Neuronal stem cell (in vitro differentiated cells): ENCODE results near the gene VARS2.
A peak's percentile ranks its signal among the peaks of the same experiment; 100 is the strongest.

ENCODE experiments used
- DNase-seq: peaks from one replicate; pipeline ENCODE4 v3.0.0-alpha.2; 2013; ENCODE audit warnings: low spot score
- H2AFZ ChIP-seq: one replicate; pipeline ENCODE4 v1.6.1; 2013; ENCODE audit warnings: mild to moderate bottlenecking, low read length, inconsistent platforms
- H2AK5ac ChIP-seq: 2 replicates; pipeline ENCODE4 v1.6.1; 2013; ENCODE audit warnings: low read depth, mild to moderate bottlenecking, inconsistent platforms, low read length, moderate library complexity, mixed read lengths
- H2BK120ac ChIP-seq: 2 replicates; pipeline ENCODE4 v1.6.1; 2013; ENCODE audit warnings: low read depth, mild to moderate bottlenecking, inconsistent platforms, low read length, moderate library complexity, mixed read lengths
- H2BK12ac ChIP-seq: one replicate; pipeline ENCODE4 v1.6.1; 2013; ENCODE audit warnings: low read length, inconsistent platforms
- H2BK15ac ChIP-seq: 2 replicates; pipeline ENCODE4 v1.6.1; 2013; ENCODE audit warnings: mild to moderate bottlenecking, low read length, inconsistent platforms, mixed read lengths
- H2BK5ac ChIP-seq: one replicate; pipeline ENCODE4 v1.6.1; 2013; ENCODE audit warnings: inconsistent platforms, mild to moderate bottlenecking, low read length, moderate library complexity
- H3K14ac ChIP-seq: one replicate; pipeline ENCODE4 v1.6.1; 2013; ENCODE audit warnings: low read length, inconsistent platforms
- H3K18ac ChIP-seq: 2 replicates; pipeline ENCODE4 v1.6.1; 2013; ENCODE audit warnings: low read length, inconsistent platforms
- H3K23ac ChIP-seq: 2 replicates; pipeline ENCODE4 v1.6.1; 2013; ENCODE audit warnings: low read depth, mild to moderate bottlenecking, mixed read lengths, low read length, inconsistent platforms; ENCODE audit not compliant: poor library complexity
- H3K27ac ChIP-seq: replicated peaks from 3 replicates; pipeline ENCODE4 v1.5.1; 2013; ENCODE audit warnings: low read length, inconsistent platforms
- H3K27me3 ChIP-seq, 3 experiments: 2 replicates each; pipeline ENCODE4 v1.6.1; 2013; ENCODE audit warnings: low read length in 3 of 3, mild to moderate bottlenecking in 2 of 3, inconsistent platforms in 1 of 3, low read depth in 1 of 3, mixed read lengths in 1 of 3, moderate library complexity in 1 of 3; ENCODE audit not compliant: control insufficient read depth in 3 of 3, insufficient read depth in 3 of 3
- H3K36me3 ChIP-seq, 2 donors: replicated peaks in 1 of 2; 2 replicates each; pipeline ENCODE4 v1.6.1; 2013; ENCODE audit warnings: low read length in 2 of 2; ENCODE audit not compliant: control insufficient read depth in 2 of 2, insufficient read depth in 2 of 2
- H3K4ac ChIP-seq: 2 replicates; pipeline ENCODE4 v1.6.1; 2013; ENCODE audit warnings: inconsistent platforms, mild to moderate bottlenecking, low read length, moderate library complexity
- H3K4me1 ChIP-seq, 2 donors: 1 replicate in 1 of 2; 2 replicates in 1 of 2; pipeline ENCODE4 v1.6.1; 2013; ENCODE audit warnings: low read length in 2 of 2, low read depth in 1 of 2; ENCODE audit not compliant: control insufficient read depth in 2 of 2, insufficient read depth in 1 of 2
- H3K4me2 ChIP-seq: one replicate; pipeline ENCODE4 v1.6.1; 2013; ENCODE audit warnings: mild to moderate bottlenecking, low read length, inconsistent platforms; ENCODE audit not compliant: insufficient read depth, poor library complexity, severe bottlenecking
- H3K4me3 ChIP-seq, 2 donors: 2 replicates each; pipeline ENCODE4 v1.5.1; 2013; ENCODE audit warnings: low read length in 2 of 2, mild to moderate bottlenecking in 2 of 2, inconsistent platforms in 1 of 2, moderate library complexity in 1 of 2
- H3K79me1 ChIP-seq: one replicate; pipeline ENCODE4 v1.6.1; 2013; ENCODE audit warnings: low read depth, mild to moderate bottlenecking, inconsistent platforms, low read length, moderate library complexity
- H3K9ac ChIP-seq: one replicate; pipeline ENCODE4 v1.6.1; 2013; ENCODE audit warnings: mild to moderate bottlenecking, low read depth, low read length, inconsistent platforms; ENCODE audit not compliant: poor library complexity
- H3K9me3 ChIP-seq, 2 donors: replicated peaks in 1 of 2; 2 replicates each; pipeline versions ENCODE3 to v1.6.1; 2013; ENCODE audit warnings: low read length in 2 of 2, mild to moderate bottlenecking in 2 of 2, inconsistent platforms in 1 of 2, low read depth in 1 of 2, mixed read lengths in 1 of 2, moderate library complexity in 1 of 2; ENCODE audit not compliant: control insufficient read depth in 2 of 2, insufficient read depth in 1 of 2
- H4K8ac ChIP-seq: one replicate; pipeline ENCODE4 v1.6.1; 2013; ENCODE audit warnings: low read depth, mild to moderate bottlenecking, inconsistent platforms, low read length, moderate library complexity
- H4K91ac ChIP-seq: one replicate; pipeline ENCODE4 v1.6.1; 2013; ENCODE audit warnings: low read length, low read depth, mild to moderate bottlenecking, inconsistent platforms; ENCODE audit not compliant: poor library complexity
- WGBS, 2 donors: extraction: QIAGEN DNeasy Blood & Tissue Kit; methylation state at CpG; one replicate each; pipeline ENCODE4 v1.1.7; 2013; ENCODE audit warnings: missing lambda C conversion rate in 2 of 2, mixed read lengths in 1 of 2; ENCODE audit not compliant: insufficient read length in 2 of 2, insufficient replicate concordance in 1 of 2; ENCODE audit errors: extremely low coverage in 2 of 2; 5-methylcytosine and 5-hydroxymethylcytosine counted together

The VARS2 gene

GRCh38 chr6:30960907-30961673, 47.1 kb downstream of the VARS2 start:
- Histone ChIP-seq H2AK5ac (no peak overlapping the region), H4K91ac (no peak overlapping the region), H3K14ac (no peak overlapping the region), H3K9ac (no peak overlapping the region), H3K27ac (no peak overlapping the region), H3K4me1 (peaks cover 0 to 2% of the 10 kb centered on the region in 2 donors), H2BK120ac (no peak overlapping the region), H3K79me1 (no peaks in the 10 kb centered on the region), H3K36me3 (no peaks in the 10 kb centered on the region), H2BK15ac (no peak overlapping the region), H3K9me3 (peaks cover 0 to under 1% of the 10 kb centered on the region in 2 donors), H3K4me3 (no peak overlapping the region), H2BK5ac (no peak overlapping the region), H3K23ac (no peak overlapping the region), H2BK12ac (no peak overlapping the region), H3K27me3 (peaks cover 0 to 27% (median 2%) of the 10 kb centered on the region in 3 experiments), H3K4me2 (no peak overlapping the region), H2AFZ (no peak overlapping the region), H4K8ac (no peak overlapping the region), H3K4ac (no peak overlapping the region), H3K18ac (no peak overlapping the region)
- WGBS, 2 donors, result 100% methylated on average over 1 of the region's 9 CpGs; no CpG with 5 or more reads in 1 of the 2 donors
- no peak for DNase-seq

GRCh38 chr6:30962716-30963115, 48.7 kb downstream of the VARS2 start:
- no peak overlapping the region for H2AK5ac ChIP-seq
- H2AFZ ChIP-seq, result no peak overlapping the region
- H3K9ac ChIP-seq, result no peak overlapping the region
- DNase-seq, result no peak
- H3K14ac ChIP-seq, result no peak overlapping the region
- H3K36me3 ChIP-seq, result no peaks in the 10 kb centered on the region
- H3K27me3 ChIP-seq, result peaks cover 0 to 10% (median 0%) of the 10 kb centered on the region in 3 experiments
- no peak overlapping the region for H3K4me3 ChIP-seq
- no peak overlapping the region for H2BK15ac ChIP-seq
- no peak overlapping the region for H3K4me2 ChIP-seq
- no peak overlapping the region for H3K23ac ChIP-seq
- H3K9me3 ChIP-seq, result no peaks in the 10 kb centered on the region
- no peak overlapping the region for H4K8ac ChIP-seq
- H3K4ac ChIP-seq, result no peak overlapping the region
- no peak overlapping the region for H3K18ac ChIP-seq
- H3K79me1 ChIP-seq, result no peaks in the 10 kb centered on the region
- H3K27ac ChIP-seq, result no peak overlapping the region
- no peaks in the 10 kb centered on the region for H3K4me1 ChIP-seq
- no peak overlapping the region for H4K91ac ChIP-seq
- H2BK120ac ChIP-seq, result no peak overlapping the region
- no peak overlapping the region for H2BK12ac ChIP-seq
- H2BK5ac ChIP-seq, result no peak overlapping the region

DNA sequence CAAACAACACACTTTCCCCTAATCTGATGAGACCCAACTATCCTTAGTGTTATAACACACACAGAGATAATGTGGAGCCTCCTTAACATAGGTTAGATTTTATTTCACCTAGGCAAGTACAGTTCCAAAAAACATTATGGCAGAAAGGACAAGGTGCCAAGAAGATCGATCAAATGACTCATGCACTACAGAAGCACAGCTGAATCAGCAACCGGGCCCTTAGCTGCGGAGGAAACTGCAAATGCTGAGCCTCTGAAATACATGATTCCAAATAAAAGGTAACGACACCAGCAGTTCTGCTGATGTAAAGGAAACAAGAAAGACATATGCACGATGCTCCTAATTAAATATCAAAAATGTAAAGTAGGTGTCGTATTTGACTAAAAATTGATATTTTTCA, 49.6 kb downstream of the VARS2 start:
- no peak overlapping the region for H3K4me3 ChIP-seq
- no peak overlapping the region for H2BK15ac ChIP-seq
- no peak overlapping the region for H3K27ac ChIP-seq
- H2AK5ac ChIP-seq, result no peak overlapping the region
- H3K4me1 ChIP-seq, result no peaks in the 10 kb centered on the region
- H3K4ac ChIP-seq, result no peak overlapping the region
- no peak overlapping the region for H3K23ac ChIP-seq
- no peak overlapping the region for H3K9ac ChIP-seq
- H3K4me2 ChIP-seq, result no peak overlapping the region
- H3K36me3 ChIP-seq, result no peaks in the 10 kb centered on the region
- H3K9me3 ChIP-seq, result no peaks in the 10 kb centered on the region
- no peak overlapping the region for H3K14ac ChIP-seq
- no peak for DNase-seq
- H4K91ac ChIP-seq, result no peak overlapping the region
- H2BK5ac ChIP-seq, result no peak overlapping the region
- WGBS, 2 donors, result no CpG with 5 or more reads among the region's 6 CpGs
- H2BK12ac ChIP-seq, result no peak overlapping the region
- no peak overlapping the region for H4K8ac ChIP-seq
- no peak overlapping the region for H3K18ac ChIP-seq
- no peak overlapping the region for H2BK120ac ChIP-seq
- H2AFZ ChIP-seq, result no peak overlapping the region
- H3K27me3 ChIP-seq, result peaks cover 0 to 4% (median 0%) of the 10 kb centered on the region in 3 experiments
- H3K79me1 ChIP-seq, result no peaks in the 10 kb centered on the region

- Histone ChIP-seq H2BK5ac (no peak overlapping the region), H3K79me1 (no peaks in the 10 kb centered on the region), H3K27ac (no peak overlapping the region), H3K23ac (no peak overlapping the region), H2BK12ac (peak overlapping the region; percentile 28), H3K9ac (no peak overlapping the region), H2BK15ac (peak overlapping the region; percentile 8), H3K36me3 (no peaks in the 10 kb centered on the region), H3K14ac (no peak overlapping the region), H4K8ac (no peak overlapping the region), H2BK120ac (no peak overlapping the region), H3K4ac (no peak overlapping the region), H2AFZ (no peak overlapping the region), H2AK5ac (peak overlapping the region; percentile 2), H3K18ac (peak overlapping the region; percentile 12), H3K27me3 (peaks cover 0 to 2% (median 0%) of the 10 kb centered on the region in 3 experiments), H3K4me3 (peak overlapping the region in 1 of 2 donors; percentile 65), H3K9me3 (no peaks in the 10 kb centered on the region), H3K4me2 (no peak overlapping the region), H3K4me1 (no peaks in the 10 kb centered on the region), H4K91ac (no peak overlapping the region)
- no CpG with 5 or more reads among the region's 4 CpGs for WGBS, 2 donors
- DNase-seq, result no peak
Observed at GRCh38 chr6:30964075-30964474, 50.0 kb downstream of the VARS2 start.
